Measurements from ENCODE around the gene DOK6. TPM values are rescaled to one million over a fixed set of nuclear protein-coding genes. Genes with fewer than 3 reads are reported as not detected.

DOK6 gene
- total and polyA plus RNA-seq, 2 of the 13 experiments (the other 11 are each of a cell fraction or from before 2014, with no cell fraction given), result 17.0 to 17.2 TPM

GRCh38 chr18:69755856-69756496, 355.3 kb downstream of the DOK6 start:
- no peak overlapping the region for H2AFZ ChIP-seq (ENCODE audit: low read length)
- H4K20me1 ChIP-seq (ENCODE audit: insufficient read depth, low read length), result no peaks in the 10 kb centered on the region
- H3K4me2 ChIP-seq (ENCODE audit: low read depth, low read length), result no peak overlapping the region
- H3K36me3 ChIP-seq (replicated peaks in 1 of 2; ENCODE audit: control insufficient read depth in 1 of 2, insufficient read depth in 2 of 2, low read length in 2 of 2), result no peaks in the 10 kb centered on the region; a peak in 1 of 5 replicates
- H3K27ac ChIP-seq (ENCODE audit: extremely low read length, insufficient read depth, low read length), result no peak overlapping the region
- H3K9ac ChIP-seq (ENCODE audit: insufficient read depth, low read depth, low read length), result no peak overlapping the region
- intact Hi-C loops (cut with micrococcal nuclease; ENCODE audit: unreplicated experiment) (loop anchor here (10.0 kb wide), 1 partner anchor 69 kb away; no protein-coding TSS in a partner anchor), in situ Hi-C loops (cut with HindIII; ENCODE audit: extremely low pct_ligation_motif_present, low pct_unique_long_range_greater_than_20kb) (loop anchor here (25.0 kb wide), 1 partner anchor 394 kb away; no protein-coding TSS in a partner anchor)
- no peaks in the 10 kb centered on the region for H3K27me3 ChIP-seq (ENCODE audit: control insufficient read depth in 1 of 2, insufficient read depth in 2 of 2, low read length in 2 of 2)
- no peak for TF ChIP-seq ZNF234 (CRISPR knock-in tag; conservative IDR thresholded peaks at IDR 0.05)
- ATAC-seq (no peak), FAIRE-seq (no peak), DNase-seq (ENCODE audit: low spot score) (no peak)
- ChIA-PET CTCF (ENCODE audit: low intra/inter-chr PET ratio, low total read pairs) (no interaction called here), POLR2A (no interaction called here)
- peaks cover 65% of the 10 kb centered on the region for H3K4me1 ChIP-seq (ENCODE audit: insufficient read depth, low read length)
- WGBS (ENCODE audit: low lambda C conversion rate), result over 99% methylated on average over 6 of the region's 6 CpGs
- peaks cover 9% of the 10 kb centered on the region; the same call in 1 of the 2 replicates for H3K9me3 ChIP-seq (ENCODE audit: low read length)
- no peak overlapping the region for H3K4me3 ChIP-seq (replicated peaks in 1 of 3; ENCODE audit: insufficient read depth in 1 of 3, low read depth in 2 of 3, low read length in 3 of 3)
- no peaks in the 10 kb centered on the region for H3K79me2 ChIP-seq (ENCODE audit: insufficient read depth, low read length)
- BruUV-seq (replicated peaks), result no TSS peak

GRCh38 chr18:69757733-69758132, 357.0 kb downstream of the DOK6 start:
- no peak overlapping the region for H3K4me3 ChIP-seq (replicated peaks in 1 of 3; ENCODE audit: insufficient read depth in 1 of 3, low read depth in 2 of 3, low read length in 3 of 3)
- H3K36me3 ChIP-seq (replicated peaks in 1 of 2; ENCODE audit: control insufficient read depth in 1 of 2, insufficient read depth in 2 of 2, low read length in 2 of 2), result no peaks in the 10 kb centered on the region; a peak in 1 of 5 replicates
- peaks cover 48% of the 10 kb centered on the region for H3K4me1 ChIP-seq (ENCODE audit: insufficient read depth, low read length)
- ATAC-seq (no peak), FAIRE-seq (no peak), DNase-seq (ENCODE audit: low spot score) (no peak)
- WGBS (ENCODE audit: low lambda C conversion rate), result 99% methylated on average over 6 of the region's 6 CpGs
- H3K27ac ChIP-seq (ENCODE audit: extremely low read length, insufficient read depth, low read length), result no peak overlapping the region
- in situ Hi-C loops (cut with HindIII; ENCODE audit: extremely low pct_ligation_motif_present, low pct_unique_long_range_greater_than_20kb), result loop anchor here (25.0 kb wide), 1 partner anchor 395 kb away; no protein-coding TSS in a partner anchor
- no peak for TF ChIP-seq TCF7 (IDR thresholded peaks at IDR 0.05; ENCODE audit: low read depth)
- TF ChIP-seq ZSCAN22 (CRISPR knock-in tag; IDR thresholded peaks at IDR 0.05), result no peak
- no peak for TF ChIP-seq ZNF709 (CRISPR knock-in tag; IDR thresholded peaks at IDR 0.05)
- no peak for TF ChIP-seq FOXO4 (CRISPR knock-in tag; conservative IDR thresholded peaks at IDR 0.05)
- TF ChIP-seq PRPF4 (IDR thresholded peaks at IDR 0.05; ENCODE audit: low read depth, low read length, poor library complexity, severe bottlenecking), result no peak
- TF ChIP-seq CSRNP1 (CRISPR knock-in tag; IDR thresholded peaks at IDR 0.05), result no peak
- no peak for TF ChIP-seq KDM4B (CRISPR knock-in tag; IDR thresholded peaks at IDR 0.05)
- no peak for TF ChIP-seq ZFP41 (CRISPR knock-in tag; IDR thresholded peaks at IDR 0.05; ENCODE audit: borderline replicate concordance)
- intact Hi-C loops (cut with micrococcal nuclease; ENCODE audit: unreplicated experiment), result loop anchor here (10.0 kb wide), 1 partner anchor 67 kb away; no protein-coding TSS in a partner anchor
- ChIA-PET CTCF (ENCODE audit: low intra/inter-chr PET ratio, low total read pairs) (no interaction called here), POLR2A (interaction anchor here (0.7 kb wide), 1 partner anchor 13 kb away, joined by 3 read pairs; no protein-coding TSS in a partner anchor)
- no peak overlapping the region for H2AFZ ChIP-seq (ENCODE audit: low read length)
- no peak overlapping the region for H3K4me2 ChIP-seq (ENCODE audit: low read depth, low read length)
- peaks cover 9% of the 10 kb centered on the region; the same call in 1 of the 2 replicates for H3K9me3 ChIP-seq (ENCODE audit: low read length)
- no peaks in the 10 kb centered on the region for H3K79me2 ChIP-seq (ENCODE audit: insufficient read depth, low read length)
- H3K9ac ChIP-seq (ENCODE audit: insufficient read depth, low read depth, low read length), result no peak overlapping the region
- BruUV-seq (replicated peaks), result no TSS peak
- H3K27me3 ChIP-seq (ENCODE audit: control insufficient read depth in 1 of 2, insufficient read depth in 2 of 2, low read length in 2 of 2), result no peaks in the 10 kb centered on the region
- no peaks in the 10 kb centered on the region for H4K20me1 ChIP-seq (ENCODE audit: insufficient read depth, low read length)
